ENCODE data around the gene NRG3. TPM values are rescaled to one million over a fixed set of nuclear protein-coding genes. Genes with fewer than 3 reads are reported as not detected.

The NRG3 gene
- total RNA-seq, 1 experiment from 2014 or later = not detected

DNA sequence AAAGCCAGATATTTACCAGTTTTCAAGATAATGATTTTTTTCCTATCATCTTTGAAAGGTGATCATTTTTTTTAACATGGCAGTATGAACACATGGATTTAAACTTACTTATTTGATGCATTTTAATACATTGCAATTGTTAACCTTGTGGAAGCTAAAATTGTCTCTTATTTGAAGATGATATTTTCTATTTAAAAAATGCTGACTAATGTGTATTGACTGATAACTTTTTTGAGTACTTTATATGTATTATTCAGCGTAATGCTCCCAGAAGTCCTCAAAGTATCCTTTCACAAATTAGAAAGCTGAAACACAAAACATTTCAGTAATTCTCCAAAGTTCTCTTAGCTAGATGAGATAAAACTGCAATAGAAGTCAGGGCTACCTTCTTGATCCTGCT lies 677.3 kb downstream of the NRG3 start:
- intact Hi-C loops (cut with micrococcal nuclease) = no loop called here
- H3K9me2 ChIP-seq (ENCODE audit: insufficient read depth) = no peaks in the 10 kb centered on the region
- POLR2A ChIA-PET = no interaction called here
- ATAC-seq (no peak), DNase-seq (ENCODE audit: low read depth, low spot score) (no peak)
- CTCF ChIA-PET = no interaction called here
- no peaks in the 10 kb centered on the region for H4K20me1 ChIP-seq (ENCODE audit: insufficient read depth)
- H3K4me2 ChIP-seq (ENCODE audit: low read length) = no peak overlapping the region
- no peak overlapping the region for H3K4me3 ChIP-seq (replicated peaks in 1 of 2; ENCODE audit: low read depth in 1 of 2, low read length in 2 of 2)
- H3K27me3 ChIP-seq (ENCODE audit: insufficient read depth, low read length) = no peaks in the 10 kb centered on the region
- H2AFZ ChIP-seq (ENCODE audit: low read depth, low read length, poor library complexity, severe bottlenecking) = no peak overlapping the region
- no peaks in the 10 kb centered on the region for H3K79me2 ChIP-seq (ENCODE audit: insufficient read depth, low read length)
- RAD21 ChIA-PET (ENCODE audit: low non-redundant PET in 1 of 2, low total read pairs in 2 of 2, uncharacterized antibody in 2 of 2, unreplicated experiment in 2 of 2) = no interaction called here
- no TSS peak for BruUV-seq (replicated peaks)
- no peaks in the 10 kb centered on the region for H3K4me1 ChIP-seq (ENCODE audit: control insufficient read depth in 1 of 2, insufficient read depth in 2 of 2, low read length in 2 of 2)
- no peak overlapping the region for H3K27ac ChIP-seq (ENCODE audit: low read depth, low read length)
- H3K9me3 ChIP-seq (ENCODE audit: control insufficient read depth in 1 of 2, insufficient read depth in 1 of 2, low read depth in 1 of 2, low read length in 2 of 2) = peaks cover 0 to 10% of the 10 kb centered on the region in 2 experiments; a peak in 2 of 4 replicates
- H3K9ac ChIP-seq (ENCODE audit: low read length) = no peak overlapping the region
- H3K36me3 ChIP-seq (ENCODE audit: control insufficient read depth in 1 of 2, insufficient read depth in 2 of 2, low read length in 2 of 2) = no peaks in the 10 kb centered on the region
- TF ChIP-seq FOSL1 (IDR thresholded peaks at IDR 0.05; ENCODE audit: low read depth) (no peak), SP1 (IDR thresholded peaks at IDR 0.05; ENCODE audit: low read depth) (no peak), EGR1 (IDR thresholded peaks at IDR 0.05; ENCODE audit: low read depth) (no peak), POLR2AphosphoS5 (IDR thresholded peaks at IDR 0.05; ENCODE audit: low read depth, low read length) (no peak), TCF7L2 (IDR thresholded peaks at IDR 0.05; ENCODE audit: borderline replicate concordance, extremely low read depth, insufficient read depth, insufficient read length) (no peak), EZH2 (IDR thresholded peaks at IDR 0.05) (no peak), JUND (IDR thresholded peaks at IDR 0.05) (no peak), SIN3A (IDR thresholded peaks at IDR 0.05; ENCODE audit: low read depth) (no peak)

DNA sequence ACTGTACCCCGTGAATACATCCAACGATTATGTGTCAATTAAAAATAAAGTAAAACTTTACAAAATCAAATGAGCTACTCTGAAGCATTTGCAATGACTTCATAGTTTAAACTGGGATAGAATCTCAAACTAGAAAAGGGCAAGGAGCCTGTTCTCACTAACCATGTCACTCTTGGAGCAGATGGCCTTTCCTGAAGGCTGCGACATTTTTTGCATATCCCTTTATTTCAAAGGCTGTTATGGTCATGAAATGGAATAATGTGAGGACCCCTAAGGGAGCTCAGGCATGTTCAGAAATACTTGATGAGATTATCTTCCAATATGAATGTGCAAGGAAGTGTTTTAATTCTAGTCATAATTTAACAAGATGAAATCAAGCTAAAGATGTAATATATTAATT lies 679.4 kb downstream of the NRG3 start:
- TF ChIP-seq EGR1 (IDR thresholded peaks at IDR 0.05; ENCODE audit: low read depth) = no peak
- TF ChIP-seq, protein P1, sequence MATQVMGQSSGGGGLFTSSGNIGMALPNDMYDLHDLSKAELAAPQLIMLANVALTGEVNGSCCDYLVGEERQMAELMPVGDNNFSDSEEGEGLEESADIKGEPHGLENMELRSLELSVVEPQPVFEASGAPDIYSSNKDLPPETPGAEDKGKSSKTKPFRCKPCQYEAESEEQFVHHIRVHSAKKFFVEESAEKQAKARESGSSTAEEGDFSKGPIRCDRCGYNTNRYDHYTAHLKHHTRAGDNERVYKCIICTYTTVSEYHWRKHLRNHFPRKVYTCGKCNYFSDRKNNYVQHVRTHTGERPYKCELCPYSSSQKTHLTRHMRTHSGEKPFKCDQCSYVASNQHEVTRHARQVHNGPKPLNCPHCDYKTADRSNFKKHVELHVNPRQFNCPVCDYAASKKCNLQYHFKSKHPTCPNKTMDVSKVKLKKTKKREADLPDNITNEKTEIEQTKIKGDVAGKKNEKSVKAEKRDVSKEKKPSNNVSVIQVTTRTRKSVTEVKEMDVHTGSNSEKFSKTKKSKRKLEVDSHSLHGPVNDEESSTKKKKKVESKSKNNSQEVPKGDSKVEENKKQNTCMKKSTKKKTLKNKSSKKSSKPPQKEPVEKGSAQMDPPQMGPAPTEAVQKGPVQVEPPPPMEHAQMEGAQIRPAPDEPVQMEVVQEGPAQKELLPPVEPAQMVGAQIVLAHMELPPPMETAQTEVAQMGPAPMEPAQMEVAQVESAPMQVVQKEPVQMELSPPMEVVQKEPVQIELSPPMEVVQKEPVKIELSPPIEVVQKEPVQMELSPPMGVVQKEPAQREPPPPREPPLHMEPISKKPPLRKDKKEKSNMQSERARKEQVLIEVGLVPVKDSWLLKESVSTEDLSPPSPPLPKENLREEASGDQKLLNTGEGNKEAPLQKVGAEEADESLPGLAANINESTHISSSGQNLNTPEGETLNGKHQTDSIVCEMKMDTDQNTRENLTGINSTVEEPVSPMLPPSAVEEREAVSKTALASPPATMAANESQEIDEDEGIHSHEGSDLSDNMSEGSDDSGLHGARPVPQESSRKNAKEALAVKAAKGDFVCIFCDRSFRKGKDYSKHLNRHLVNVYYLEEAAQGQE (IDR thresholded peaks at IDR 0.05; ENCODE audit: low read depth) = no peak
- TF ChIP-seq ZNF274 (IDR thresholded peaks at IDR 0.05; ENCODE audit: low read depth, low read length) = no peak
- no peak for TF ChIP-seq YY1 (IDR thresholded peaks at IDR 0.05; ENCODE audit: extremely low read depth, insufficient replicate concordance, low read depth, low read length)
- no peak for TF ChIP-seq CEBPB (IDR thresholded peaks at IDR 0.05; ENCODE audit: low read depth)
- no peak for TF ChIP-seq ELF1 (IDR thresholded peaks at IDR 0.05; ENCODE audit: borderline replicate concordance, low read depth)
- no peak for TF ChIP-seq FOSL1 (IDR thresholded peaks at IDR 0.05; ENCODE audit: low read depth)
- DNase-seq (ENCODE audit: low read depth, low spot score) (no peak), ATAC-seq (no peak)
- Histone ChIP-seq H3K36me3 (ENCODE audit: control insufficient read depth in 1 of 2, insufficient read depth in 2 of 2, low read length in 2 of 2) (no peaks in the 10 kb centered on the region), H2AFZ (ENCODE audit: low read depth, low read length, poor library complexity, severe bottlenecking) (no peak overlapping the region), H3K27ac (ENCODE audit: low read depth, low read length) (no peak overlapping the region), H3K79me2 (ENCODE audit: insufficient read depth, low read length) (no peaks in the 10 kb centered on the region), H3K4me1 (ENCODE audit: control insufficient read depth in 1 of 2, insufficient read depth in 2 of 2, low read length in 2 of 2) (no peaks in the 10 kb centered on the region), H3K4me3 (replicated peaks in 1 of 2; ENCODE audit: low read depth in 1 of 2, low read length in 2 of 2) (no peak overlapping the region), H3K9me2 (ENCODE audit: insufficient read depth) (no peaks in the 10 kb centered on the region), H3K9me3 (ENCODE audit: control insufficient read depth in 1 of 2, insufficient read depth in 1 of 2, low read depth in 1 of 2, low read length in 2 of 2) (peaks cover 0 to 24% of the 10 kb centered on the region in 2 experiments; a peak in 2 of 4 replicates), H3K4me2 (ENCODE audit: low read length) (no peak overlapping the region), H3K27me3 (ENCODE audit: insufficient read depth, low read length) (no peaks in the 10 kb centered on the region), H4K20me1 (ENCODE audit: insufficient read depth) (no peaks in the 10 kb centered on the region), H3K9ac (ENCODE audit: low read length) (no peak overlapping the region)
- ChIA-PET RAD21 (ENCODE audit: low non-redundant PET in 1 of 2, low total read pairs in 2 of 2, uncharacterized antibody in 2 of 2, unreplicated experiment in 2 of 2) (no interaction called here), POLR2A (no interaction called here), CTCF (no interaction called here)
- intact Hi-C loops (cut with micrococcal nuclease) = no loop called here
- BruUV-seq (replicated peaks) = no TSS peak
